Thyroid gland (tissue), 4 donors: ENCODE data around the gene CSH1.

ENCODE experiments used
- CTCF ChIP-seq, 6 experiments: fragments of 200-600 bp in 3 of 6; fragments of 450-650 bp in 3 of 6; sonication (generic) in 3 of 6; IDR thresholded peaks; one replicate each; pipeline ENCODE4 v1.5.1; 2016 to 2019; ENCODE audit warnings: antibody characterized with exemption in 6 of 6, mild to moderate bottlenecking in 2 of 6, inconsistent platforms in 1 of 6, moderate library complexity in 1 of 6
- POLR2A ChIP-seq, 2 donors: fragments of 450-650 bp; IDR thresholded peaks; one replicate each; pipeline ENCODE4 v1.6.1; 2017; ENCODE audit warnings: antibody characterized with exemption in 2 of 2, mild to moderate bottlenecking in 2 of 2, moderate library complexity in 1 of 2

- TF ChIP-seq CTCF (IDR thresholded peaks at IDR 0.05) (no peak), POLR2A (IDR thresholded peaks at IDR 0.05) (no peak)
Observed at GRCh38 chr17:63928966-63929695, 32.8 kb upstream of the CSH1 start.
